Loucy (cell line): ENCODE measurements around the gene SIPA1L2.

Experiments used
- H2AFZ ChIP-seq: fragments of 200-600 bp; sonication (generic); 2 replicates; pipeline ENCODE4 v1.6.0; 2016; ENCODE audit warnings: antibody characterized with exemption, mild to moderate bottlenecking, low read length, moderate library complexity
- H3F3A ChIP-seq: fragments of 200-600 bp; 2 replicates; pipeline ENCODE4 v1.6.0; 2016; ENCODE audit warnings: antibody characterized with exemption, low read depth, mild to moderate bottlenecking
- H3K27me3 ChIP-seq: fragments of 200-600 bp; sonication (generic); 2 replicates; pipeline ENCODE4 v1.6.1; 2014; ENCODE audit warnings: low read length, mild to moderate bottlenecking; ENCODE audit not compliant: insufficient read depth, poor library complexity, severe bottlenecking
- H3K36me3 ChIP-seq: fragments of 200-600 bp; sonication (generic); 2 replicates; pipeline ENCODE4 v1.6.1; 2016; ENCODE audit warnings: low read length; ENCODE audit not compliant: insufficient read depth
- H3K4me1 ChIP-seq: fragments of 200-600 bp; sonication (generic); 2 replicates; pipeline ENCODE4 v1.5.1; 2014; ENCODE audit warnings: low read length, mild to moderate bottlenecking; ENCODE audit not compliant: insufficient read depth, poor library complexity, severe bottlenecking
- H3K4me2 ChIP-seq: fragments of 200-600 bp; sonication (generic); 2 replicates; pipeline ENCODE4 v1.6.0; 2014; ENCODE audit warnings: antibody characterized with exemption, low read length, low read depth, mild to moderate bottlenecking; ENCODE audit not compliant: poor library complexity, severe bottlenecking
- H3K4me3 ChIP-seq: fragments of 200-600 bp; sonication (generic); 2 replicates; pipeline ENCODE4 v1.5.1; 2014; ENCODE audit warnings: low read length, mild to moderate bottlenecking, mixed read lengths; ENCODE audit not compliant: poor library complexity, severe bottlenecking
- H3K79me2 ChIP-seq: fragments of 200-600 bp; sonication (generic); 2 replicates; pipeline ENCODE4 v1.6.1; 2014; ENCODE audit warnings: low read length; ENCODE audit not compliant: insufficient read depth
- H3K9ac ChIP-seq: fragments of 200-600 bp; sonication (generic); 2 replicates; pipeline ENCODE4 v1.6.0; 2014; ENCODE audit warnings: mild to moderate bottlenecking, low read depth, low read length, moderate library complexity; ENCODE audit not compliant: poor library complexity, severe bottlenecking
- H3K9me2 ChIP-seq: fragments of 200-600 bp; sonication (generic); replicated peaks from 2 replicates; pipeline ENCODE4 v1.6.1; 2016; ENCODE audit warnings: low read depth, low read length, mixed read lengths
- H3K9me3 ChIP-seq: fragments of 200-600 bp; sonication (generic); 2 replicates; pipeline ENCODE4 v1.6.1; 2014; ENCODE audit warnings: mild to moderate bottlenecking, antibody characterized with exemption, low read length, low read depth; ENCODE audit not compliant: insufficient read depth
- H4K20me1 ChIP-seq: fragments of 200-600 bp; sonication (generic); 2 replicates; pipeline ENCODE4 v1.6.0; 2014; ENCODE audit warnings: antibody characterized with exemption, low read length, mild to moderate bottlenecking; ENCODE audit not compliant: insufficient read depth, poor library complexity, severe bottlenecking
- EZH2phosphoT487 ChIP-seq: fragments of 200-600 bp; IDR thresholded peaks from 2 replicates; pipeline ENCODE4 v1.6.1; 2018; ENCODE audit warnings: antibody characterized with exemption, mild to moderate bottlenecking, moderate library complexity, borderline replicate concordance
- TF ChIP-seq, protein P1 (sequence below): fragments of 200-600 bp; sonication (generic); conservative IDR thresholded peaks from 2 replicates; pipeline ENCODE4 v1.5.1; 2014; ENCODE audit warnings: mild to moderate bottlenecking, antibody characterized with exemption, low read length

SIPA1L2 gene

DNA sequence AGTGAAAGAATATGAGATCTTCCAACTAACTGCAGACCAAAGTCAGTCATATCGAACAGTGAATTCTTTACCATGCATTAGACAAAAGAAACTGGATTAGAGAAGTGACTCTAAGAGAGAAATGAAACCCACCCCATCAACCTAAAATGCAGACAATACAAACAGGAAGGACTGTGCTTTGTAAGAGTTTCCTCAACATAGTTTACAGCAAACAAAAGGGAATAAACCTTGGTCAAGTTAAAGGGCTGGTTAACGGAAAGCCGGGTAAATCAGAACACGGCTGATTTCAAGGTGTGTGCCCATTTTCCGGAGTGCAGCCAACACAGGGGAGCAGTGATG lies 39.2 kb downstream of the SIPA1L2 start:
- no peaks in the 10 kb centered on the region for H3K9me3 ChIP-seq
- peak overlapping the region; percentile 15; the same call in 1 of the 2 replicates for H2AFZ ChIP-seq
- peaks cover 80% of the 10 kb centered on the region for H3K79me2 ChIP-seq
- TF ChIP-seq, protein P1, sequence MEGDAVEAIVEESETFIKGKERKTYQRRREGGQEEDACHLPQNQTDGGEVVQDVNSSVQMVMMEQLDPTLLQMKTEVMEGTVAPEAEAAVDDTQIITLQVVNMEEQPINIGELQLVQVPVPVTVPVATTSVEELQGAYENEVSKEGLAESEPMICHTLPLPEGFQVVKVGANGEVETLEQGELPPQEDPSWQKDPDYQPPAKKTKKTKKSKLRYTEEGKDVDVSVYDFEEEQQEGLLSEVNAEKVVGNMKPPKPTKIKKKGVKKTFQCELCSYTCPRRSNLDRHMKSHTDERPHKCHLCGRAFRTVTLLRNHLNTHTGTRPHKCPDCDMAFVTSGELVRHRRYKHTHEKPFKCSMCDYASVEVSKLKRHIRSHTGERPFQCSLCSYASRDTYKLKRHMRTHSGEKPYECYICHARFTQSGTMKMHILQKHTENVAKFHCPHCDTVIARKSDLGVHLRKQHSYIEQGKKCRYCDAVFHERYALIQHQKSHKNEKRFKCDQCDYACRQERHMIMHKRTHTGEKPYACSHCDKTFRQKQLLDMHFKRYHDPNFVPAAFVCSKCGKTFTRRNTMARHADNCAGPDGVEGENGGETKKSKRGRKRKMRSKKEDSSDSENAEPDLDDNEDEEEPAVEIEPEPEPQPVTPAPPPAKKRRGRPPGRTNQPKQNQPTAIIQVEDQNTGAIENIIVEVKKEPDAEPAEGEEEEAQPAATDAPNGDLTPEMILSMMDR = no peak
- no peak for TF ChIP-seq EZH2phosphoT487
- no peaks in the 10 kb centered on the region for H4K20me1 ChIP-seq
- no peak overlapping the region for H3K9ac ChIP-seq
- no peaks in the 10 kb centered on the region for H3K27me3 ChIP-seq
- no peaks in the 10 kb centered on the region for H3K36me3 ChIP-seq
- peak overlapping the region; percentile 61 for H3K4me2 ChIP-seq
- H3F3A ChIP-seq = peaks cover 14% of the 10 kb centered on the region; the same call in 1 of the 2 replicates
- H3K4me1 ChIP-seq = peaks cover 68% of the 10 kb centered on the region
- H3K9me2 ChIP-seq = no peaks in the 10 kb centered on the region
- H3K4me3 ChIP-seq = no peak overlapping the region

DNA sequence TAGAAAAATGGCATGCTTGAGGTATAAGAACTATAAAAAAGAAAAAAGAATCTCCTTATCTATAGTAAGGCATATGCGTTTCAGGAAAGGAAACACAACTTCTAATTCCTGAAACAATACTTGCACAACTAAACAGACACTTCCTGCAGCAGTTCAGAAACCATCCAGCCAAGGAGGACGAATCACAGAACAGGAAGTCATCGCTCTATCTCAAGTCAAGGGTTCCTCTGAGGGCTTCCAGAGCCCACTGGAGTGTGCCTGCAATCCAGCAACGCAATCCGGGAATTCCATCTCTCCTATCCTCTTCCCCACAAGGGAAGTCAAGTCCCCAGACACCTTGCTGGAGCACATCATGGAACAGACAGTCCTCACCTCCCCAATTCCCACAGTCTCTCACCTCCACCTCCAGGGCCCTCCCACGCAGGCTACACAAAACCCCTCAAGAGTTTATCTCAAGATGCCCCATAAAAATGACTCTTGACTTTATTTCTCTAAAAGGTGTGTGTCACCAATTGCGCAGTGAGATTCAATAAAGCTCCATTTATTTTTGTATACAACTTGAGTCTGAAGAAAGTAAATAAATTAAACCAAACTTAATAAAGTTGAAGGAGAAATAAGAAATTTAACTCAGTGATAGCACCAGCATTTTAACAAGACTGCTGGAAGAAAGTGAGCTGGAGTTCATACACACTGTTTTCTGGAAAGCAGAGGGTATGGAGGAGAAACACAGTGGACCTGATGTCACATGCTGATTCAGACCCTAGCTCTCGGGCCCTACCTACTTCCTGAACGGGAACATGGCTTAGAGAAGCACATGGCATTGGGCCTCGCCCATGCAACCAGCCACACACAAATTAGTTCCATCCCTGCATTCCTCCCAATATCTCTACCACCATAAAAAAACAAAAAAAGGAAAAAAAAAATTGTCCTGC lies 39.9 kb downstream of the SIPA1L2 start:
- Histone ChIP-seq H3K9me2 (no peaks in the 10 kb centered on the region), H3K4me1 (peaks cover 74% of the 10 kb centered on the region), H4K20me1 (no peaks in the 10 kb centered on the region), H3K27me3 (no peaks in the 10 kb centered on the region), H3K4me3 (peak overlapping the region; percentile 17), H2AFZ (peak overlapping the region; percentile 15; the same call in 1 of the 2 replicates), H3K9ac (no peak overlapping the region), H3K36me3 (no peaks in the 10 kb centered on the region), H3K4me2 (peak overlapping the region; percentile 61), H3K79me2 (peaks cover 81% of the 10 kb centered on the region), H3F3A (peaks cover 14% of the 10 kb centered on the region; the same call in 1 of the 2 replicates), H3K9me3 (no peaks in the 10 kb centered on the region)
- TF ChIP-seq EZH2phosphoT487 = no peak
- TF ChIP-seq, protein P1 = no peak

DNA sequence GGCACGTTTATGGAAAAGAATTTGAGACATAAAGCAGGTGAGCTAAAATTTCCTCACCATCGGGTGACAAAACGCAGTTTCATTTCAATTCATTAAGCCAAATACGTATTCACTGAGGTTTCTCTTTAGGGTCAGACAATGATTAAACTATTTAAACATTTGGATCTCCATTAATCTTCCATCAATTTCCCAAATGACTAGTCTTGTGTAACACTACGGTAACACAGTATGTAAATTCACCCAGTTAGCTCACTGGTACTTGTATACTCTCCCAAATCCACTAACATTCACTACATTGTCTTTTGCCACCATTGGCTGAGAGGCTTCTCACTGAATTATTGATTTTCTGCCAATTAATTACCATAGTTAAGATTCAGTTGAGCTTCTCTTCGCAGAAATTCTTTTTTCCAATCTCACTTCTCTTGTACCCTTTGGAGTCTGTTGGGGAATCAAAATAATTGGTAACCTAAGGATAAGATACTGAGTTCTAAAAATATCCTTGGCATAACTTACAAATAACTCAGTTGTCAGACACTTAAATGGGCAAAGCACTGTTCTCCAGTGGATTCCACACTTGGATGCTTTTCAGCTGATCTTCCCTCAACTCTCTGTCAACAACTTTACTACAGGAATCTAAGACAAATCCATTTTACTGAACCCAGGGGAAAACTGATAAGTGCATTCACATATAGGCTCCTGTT lies 40.7 kb downstream of the SIPA1L2 start:
- TF ChIP-seq EZH2phosphoT487 = no peak
- TF ChIP-seq, protein P1 = no peak
- Histone ChIP-seq H3K4me2 (peak overlapping the region; percentile 61), H4K20me1 (no peaks in the 10 kb centered on the region), H3K9ac (no peak overlapping the region), H2AFZ (no peak overlapping the region), H3K27me3 (no peaks in the 10 kb centered on the region), H3K36me3 (no peaks in the 10 kb centered on the region), H3K9me2 (no peaks in the 10 kb centered on the region), H3K9me3 (no peaks in the 10 kb centered on the region), H3K4me1 (peaks cover 80% of the 10 kb centered on the region), H3F3A (peaks cover 14% of the 10 kb centered on the region; the same call in 1 of the 2 replicates), H3K79me2 (peaks cover 81% of the 10 kb centered on the region), H3K4me3 (peak overlapping the region; percentile 17)
